ENCODE data around the gene NTSR1. TPM values are rescaled to one million over a fixed set of nuclear protein-coding genes. Genes with fewer than 3 reads are reported as not detected.

The NTSR1 gene
- total and polyA plus RNA-seq, 2 donors, result 0.05 to 0.34 TPM

- H3K4me3 ChIP-seq (ENCODE audit: low read depth, low read length), result peak within 1 kb of the TSS; percentile 95
- WGBS, result under 1% methylated on average over 76 of the region's 77 CpGs
- peaks cover 2% of the 10 kb centered on the region for H3K4me1 ChIP-seq (ENCODE audit: insufficient read depth)
- H3K36me3 ChIP-seq (ENCODE audit: insufficient read depth), result peaks cover 2% of the 10 kb centered on the region
- H3K27ac ChIP-seq (ENCODE audit: low read depth), result peak within 1 kb of the TSS; percentile 83
- DNase-seq (ENCODE audit: extremely low spot score), result no peak
These were observed 96.1 kb downstream of the NTSR1 start, which contains the start of gene OGFR for GRCh38 chr20:62804627-62805154. TSS of gene OGFR (plus strand) at chr20:62804835. CDS start at chr20:62804860, 25 bp downstream.

- WGBS, result under 1% methylated on average over 58 of the region's 58 CpGs
- Histone ChIP-seq H3K4me3 (ENCODE audit: low read depth, low read length) (peak overlapping the region; percentile 95), H3K27ac (ENCODE audit: low read depth) (peak overlapping the region; percentile 83), H3K4me1 (ENCODE audit: insufficient read depth) (peaks cover 2% of the 10 kb centered on the region), H3K36me3 (ENCODE audit: insufficient read depth) (peaks cover 2% of the 10 kb centered on the region)
- DNase-seq (ENCODE audit: extremely low spot score), result no peak
These were observed 96.6 kb downstream of the NTSR1 start for GRCh38 chr20:62805155-62805710.

- no peak for DNase-seq (ENCODE audit: extremely low spot score)
- peaks cover 2% of the 10 kb centered on the region for H3K4me1 ChIP-seq (ENCODE audit: insufficient read depth)
- WGBS, result 28% methylated on average over 25 of the region's 25 CpGs
- no peak overlapping the region for H3K27ac ChIP-seq (ENCODE audit: low read depth)
- H3K36me3 ChIP-seq (ENCODE audit: insufficient read depth), result peaks cover 2% of the 10 kb centered on the region
- H3K4me3 ChIP-seq (ENCODE audit: low read depth, low read length), result peak overlapping the region; percentile 95
These were observed 97.2 kb downstream of the NTSR1 start for GRCh38 chr20:62805711-62806382.

- WGBS, result 65% methylated on average over 11 of the region's 11 CpGs
- H3K36me3 ChIP-seq (ENCODE audit: insufficient read depth), result peaks cover 2% of the 10 kb centered on the region
- no peak overlapping the region for H3K27ac ChIP-seq (ENCODE audit: low read depth)
These were observed 97.9 kb downstream of the NTSR1 start for GRCh38 chr20:62806383-62807050.

GRCh38 chr20:62807444-62808210 lies 99.0 kb downstream of the NTSR1 start:
- Histone ChIP-seq H3K4me3 (ENCODE audit: low read depth, low read length) (no peak overlapping the region), H3K36me3 (ENCODE audit: insufficient read depth) (peaks cover 10% of the 10 kb centered on the region), H3K4me1 (ENCODE audit: insufficient read depth) (peaks cover 2% of the 10 kb centered on the region), H3K27ac (ENCODE audit: low read depth) (no peak overlapping the region)
- DNase-seq (ENCODE audit: extremely low spot score), result no peak
- WGBS, result 83% methylated on average over 23 of the region's 23 CpGs

More at GRCh38 chr20:62806383-62807050, 97.9 kb downstream of the NTSR1 start:
- Histone ChIP-seq H3K4me1 (ENCODE audit: insufficient read depth) (peaks cover 2% of the 10 kb centered on the region), H3K4me3 (ENCODE audit: low read depth, low read length) (no peak overlapping the region)
- DNase-seq (ENCODE audit: extremely low spot score), result no peak

GRCh38 chr20:62808211-62808865 lies 99.7 kb downstream of the NTSR1 start:
- WGBS, result 44% methylated on average over 21 of the region's 21 CpGs
- Histone ChIP-seq H3K4me3 (ENCODE audit: low read depth, low read length) (no peak overlapping the region), H3K36me3 (ENCODE audit: insufficient read depth) (peaks cover 12% of the 10 kb centered on the region), H3K4me1 (ENCODE audit: insufficient read depth) (peaks cover 2% of the 10 kb centered on the region), H3K27ac (ENCODE audit: low read depth) (no peak overlapping the region)
- DNase-seq (ENCODE audit: extremely low spot score), result no peak

GRCh38 chr20:62809530-62810428 lies 101.1 kb downstream of the NTSR1 start:
- Histone ChIP-seq H3K36me3 (ENCODE audit: insufficient read depth) (peaks cover 12% of the 10 kb centered on the region), H3K4me1 (ENCODE audit: insufficient read depth) (peaks cover 2% of the 10 kb centered on the region), H3K4me3 (ENCODE audit: low read depth, low read length) (no peak overlapping the region), H3K27ac (ENCODE audit: low read depth) (no peak overlapping the region)
- 93% methylated on average over 24 of the region's 24 CpGs for WGBS
- DNase-seq (ENCODE audit: extremely low spot score), result no peak

GRCh38 chr20:62811320-62811719 lies 102.7 kb downstream of the NTSR1 start:
- H3K27ac ChIP-seq (ENCODE audit: low read depth), result no peak overlapping the region
- H3K36me3 ChIP-seq (ENCODE audit: insufficient read depth), result peaks cover 12% of the 10 kb centered on the region
- 94% methylated on average over 21 of the region's 21 CpGs for WGBS
- DNase-seq (ENCODE audit: extremely low spot score), result no peak
- H3K4me1 ChIP-seq (ENCODE audit: insufficient read depth), result peaks cover under 1% of the 10 kb centered on the region
- H3K4me3 ChIP-seq (ENCODE audit: low read depth, low read length), result no peak overlapping the region

- Histone ChIP-seq H3K36me3 (ENCODE audit: insufficient read depth) (peaks cover 12% of the 10 kb centered on the region), H3K4me1 (ENCODE audit: insufficient read depth) (peaks cover 4% of the 10 kb centered on the region), H3K4me3 (ENCODE audit: low read depth, low read length) (no peak overlapping the region), H3K27ac (ENCODE audit: low read depth) (no peak overlapping the region)
- 80% methylated on average over 10 of the region's 10 CpGs for WGBS
- DNase-seq (ENCODE audit: extremely low spot score), result no peak
These were observed 103.1 kb downstream of the NTSR1 start for GRCh38 chr20:62811720-62812119.

Other genes with a start within 250 kb of the NTSR1 start
- gene GATA5, start 232.8 kb upstream of the NTSR1 start, total RNA-seq, result 6.6 TPM
- 27.4 TPM for gene GATA5, start 232.8 kb upstream of the NTSR1 start, polyA plus RNA-seq
- gene SLCO4A1, start 66.3 kb upstream of the NTSR1 start, total RNA-seq, result 1.4 TPM
- 24.8 TPM for gene SLCO4A1, start 66.3 kb upstream of the NTSR1 start, polyA plus RNA-seq
- 9.5 TPM for gene MRGBP, start 87.6 kb downstream of the NTSR1 start, total RNA-seq
- 10.6 TPM for gene MRGBP, start 87.6 kb downstream of the NTSR1 start, polyA plus RNA-seq
- gene OGFR, start 96.0 kb downstream of the NTSR1 start, total RNA-seq, result 18.7 TPM
- 47.2 TPM for gene OGFR, start 96.0 kb downstream of the NTSR1 start, polyA plus RNA-seq
- 101 TPM for gene COL9A3, start 108.2 kb downstream of the NTSR1 start, total RNA-seq
- gene COL9A3, start 108.2 kb downstream of the NTSR1 start, polyA plus RNA-seq, result 9.8 TPM
- gene TCFL5, start 153.0 kb downstream of the NTSR1 start, total RNA-seq, result 21.0 TPM
- gene TCFL5, start 153.0 kb downstream of the NTSR1 start, polyA plus RNA-seq, result 10.7 TPM
- gene DIDO1, start 217.7 kb downstream of the NTSR1 start, total RNA-seq, result 50.1 TPM
- 44.1 TPM for gene DIDO1, start 217.7 kb downstream of the NTSR1 start, polyA plus RNA-seq
- 32.0 TPM for gene GID8, start 229.3 kb downstream of the NTSR1 start, total RNA-seq
- gene GID8, start 229.3 kb downstream of the NTSR1 start, polyA plus RNA-seq, result 21.4 TPM
- 8.9 TPM for gene SLC17A9, start 243.9 kb downstream of the NTSR1 start, total RNA-seq
- 3.2 TPM for gene SLC17A9, start 243.9 kb downstream of the NTSR1 start, polyA plus RNA-seq